K562 (cell line): Measurements from ENCODE around the gene WDR93. TPM values are rescaled to one million over a fixed set of nuclear protein-coding genes. Genes with fewer than 3 reads are reported as not detected.

Experiments
- BCL6 ChIP-seq: fragments of 250-450 bp; sonication (Bioruptor Pico); IDR thresholded peaks from 2 replicates; pipeline ENCODE4 v1.4.0; 2020
- BRD9 ChIP-seq: fragments of 450-650 bp; IDR thresholded peaks from 2 replicates; pipeline ENCODE4 v1.6.1; 2018; ENCODE audit warnings: low read depth; ENCODE audit not compliant: partially characterized antibody
- CC2D1A ChIP-seq: fragments of 450-650 bp; IDR thresholded peaks from 2 replicates; pipeline ENCODE4 v1.6.1; 2017; ENCODE audit warnings: mild to moderate bottlenecking
- FOXA3 ChIP-seq, 2 experiments: fragments of 450-650 bp in 1 of 2; sonication (generic) in 1 of 2; formaldehyde crosslinking; IDR thresholded peaks in 1 of 2; conservative IDR thresholded peaks in 1 of 2; 2 replicates each; pipeline versions ENCODE4 v1.4.0 to v1.8.0; 2020 to 2022; ENCODE audit warnings: mild to moderate bottlenecking in 2 of 2, missing genetic modification reagents in 1 of 2
- HDAC3 ChIP-seq: fragments of 450-650 bp; IDR thresholded peaks from 2 replicates; pipeline ENCODE4 v1.6.1; 2018; ENCODE audit warnings: borderline replicate concordance, mild to moderate bottlenecking, moderate library complexity; ENCODE audit not compliant: partially characterized antibody
- HEY1 ChIP-seq: fragments of 250-450 bp; sonication (Bioruptor Pico); IDR thresholded peaks from 2 replicates; pipeline ENCODE4 v1.5.0; 2020; ENCODE audit warnings: mild to moderate bottlenecking, moderate library complexity, borderline replicate concordance
- MAZ ChIP-seq, 2 experiments: fragments of 450-650 bp in 1 of 2; sonication (generic) in 1 of 2; formaldehyde crosslinking; IDR thresholded peaks in 1 of 2; conservative IDR thresholded peaks in 1 of 2; 2 replicates each; pipeline versions ENCODE4 v1.4.0 to v1.5.0; 2020; ENCODE audit warnings: mild to moderate bottlenecking in 1 of 2, missing genetic modification reagents in 1 of 2
- MIER1 ChIP-seq: fragments of 450-650 bp; IDR thresholded peaks from 2 replicates; pipeline ENCODE4 v1.6.1; 2016; ENCODE audit warnings: antibody characterized with exemption, mild to moderate bottlenecking, low read depth
- OTX1 ChIP-seq: fragments of 450-650 bp; formaldehyde crosslinking; IDR thresholded peaks from 2 replicates; pipeline ENCODE4 v1.4.0; 2022; ENCODE audit warnings: mild to moderate bottlenecking
- SAP30 ChIP-seq: fragments of 200-600 bp; sonication (generic); IDR thresholded peaks from 2 replicates; pipeline ENCODE4 v1.6.1; 2012; ENCODE audit warnings: borderline replicate concordance, low read depth, mild to moderate bottlenecking, moderate library complexity, low read length, control low read depth, inconsistent platforms; ENCODE audit not compliant: insufficient read depth, poor library complexity, severe bottlenecking
- TAF1 ChIP-seq: IDR thresholded peaks from 2 replicates; pipeline ENCODE4 v1.6.1; 2011; ENCODE audit warnings: mild to moderate bottlenecking, low read length, moderate library complexity; ENCODE audit not compliant: insufficient read depth, control insufficient read depth, severe bottlenecking; ENCODE audit errors: extremely low read depth
- ZBED1 ChIP-seq: IDR thresholded peaks from 2 replicates; pipeline ENCODE4 v1.6.1; 2014
- ZNF3 ChIP-seq: fragments of 250-450 bp; sonication (Bioruptor Pico); IDR thresholded peaks from 2 replicates; pipeline ENCODE4 v1.5.0; 2021; ENCODE audit warnings: mild to moderate bottlenecking, moderate library complexity
- ZNF318 ChIP-seq, 2 experiments: fragments of 450-650 bp; IDR thresholded peaks; 2 replicates each; pipeline ENCODE4 v1.6.1; 2016; ENCODE audit warnings: mild to moderate bottlenecking in 2 of 2, borderline replicate concordance in 1 of 2, low read depth in 1 of 2, moderate library complexity in 1 of 2
- ZNF41 ChIP-seq: fragments of 250-450 bp; sonication (Bioruptor Pico); conservative IDR thresholded peaks from 2 replicates; pipeline ENCODE4 v1.4.0; 2020; ENCODE audit warnings: mild to moderate bottlenecking
- ZNF444 ChIP-seq: fragments of 250-450 bp; sonication (Bioruptor Pico); IDR thresholded peaks from 2 replicates; pipeline ENCODE4 v1.4.0; 2020; ENCODE audit warnings: mild to moderate bottlenecking, moderate library complexity
- ZNF449 ChIP-seq: fragments of 250-450 bp; sonication (Bioruptor Pico); IDR thresholded peaks from 2 replicates; pipeline ENCODE4 v1.8.0; 2022; ENCODE audit warnings: moderate library complexity, mild to moderate bottlenecking, inconsistent platforms
- polyA plus RNA-seq, 8 experiments: library from polyadenylated mRNA; depleted of rRNA in 4 of 8; stranded (reverse) in 5 of 8; unstranded in 3 of 8; fragments of >200 nt; fragmentation: Nextera tagmentation in 2 of 8; fragmentation: Illumina TruSeq in 1 of 8; extraction: Ambion mirVana in 2 of 8; extraction: Trizol in 1 of 8; gene quantifications; 2 replicates each; pipeline versions ENCODE4 v1.2.1 to v1.2.3, GENCODE V29; 2011 to 2014; ENCODE audit warnings: inconsistent platforms in 1 of 8, missing spikeins in 1 of 8
- total RNA-seq, 7 experiments: library from RNA; depleted of rRNA in 6 of 7; stranded (reverse); fragments of >200 nt in 6 of 7; fragmentation: Illumina TruSeq in 2 of 7; extraction: Trizol in 2 of 7; gene quantifications; 2 replicates each; pipeline versions ENCODE4 v1.2.1 to v1.2.3, GENCODE V29; 2011 to 2021; ENCODE audit warnings: low replicate concordance in 1 of 7

WDR93 gene
- total and polyA plus RNA-seq, 9 of the 15 experiments (the other 6 are each of a cell fraction or from before 2014, with no cell fraction given) = not detected

GRCh38 chr15:89781891-89782618, 91.4 kb downstream of the WDR93 start (continued):
- TF ChIP-seq SAP30 (no peak), MAZ (CRISPR knock-in tag; conservative IDR thresholded peaks at IDR 0.05 in 1 of 2, IDR thresholded peaks at IDR 0.05 in 1 of 2) (peak in 1 of 2 experiments; percentile 99; a peak in 2 of 4 replicates), ZNF318 (IDR thresholded peaks at IDR 0.05; ENCODE audit: borderline replicate concordance in 1 of 2, low read depth in 1 of 2) (0 out of 4 replicates have a peak, but pooled peaks of 1 of the 2 experiments have one; percentile 21), BRD9 (peak; percentile 42), CC2D1A (no peak), FOXA3 (CRISPR knock-in tag; conservative IDR thresholded peaks at IDR 0.05 in 1 of 2, IDR thresholded peaks at IDR 0.05 in 1 of 2) (0 out of 4 replicates have a peak, but pooled peaks of 1 of the 2 experiments have one; percentile 24), ZBED1 (no peak), HEY1 (CRISPR knock-in tag) (peak; percentile 79; the same call in 1 of the 2 replicates), ZNF41 (CRISPR knock-in tag) (peak; percentile 97), BCL6 (CRISPR knock-in tag) (peak; percentile 98), OTX1 (CRISPR knock-in tag) (peak; percentile 98), TAF1 (no peak), ZNF444 (peak; percentile 96), MIER1 (no peak), ZNF449 (CRISPR knock-in tag) (peak; percentile 98), HDAC3 (no peak), ZNF3 (CRISPR knock-in tag) (peak; percentile 67; the same call in 1 of the 2 replicates)
